AG04450 (cell line): ENCODE results near the gene SHISA9. TPM values are rescaled to one million over a fixed set of nuclear protein-coding genes. Genes with fewer than 3 reads are reported as not detected.

ENCODE experiments used
- CTCF ChIA-PET: fragments of 300-600, 350-600 bp; formaldehyde crosslinking; extraction: SDS; loops from one replicate; lab custom pipeline; 2022; ENCODE audit warnings: antibody characterized with exemption, inconsistent platforms; lab: Charles Lee
- POLR2A ChIA-PET: fragments of 350-600 bp; formaldehyde crosslinking; extraction: SDS; loops from one replicate; lab custom pipeline; 2021; ENCODE audit warnings: antibody characterized with exemption, inconsistent platforms; lab: Yijun Ruan, JAX
- DNase-seq: peaks from one replicate; pipeline ENCODE4 v3.0.0-alpha.2; 2011; ENCODE audit warnings: low read depth, low spot score
- H3K27ac ChIP-seq: one replicate; pipeline ENCODE4 v1.5.1; 2012; ENCODE audit warnings: low read depth, low read length, control low read depth
- H3K27me3 ChIP-seq: one replicate; pipeline ENCODE4 v1.6.0; 2012; ENCODE audit warnings: low read length; ENCODE audit not compliant: control insufficient read depth, insufficient read depth
- H3K4me3 ChIP-seq: 2 replicates; pipeline ENCODE4 v1.5.1; 2011; ENCODE audit warnings: mild to moderate bottlenecking, low read depth, low read length, control low read depth
- H3K9me3 ChIP-seq: 2 replicates; pipeline ENCODE4 v1.5.1; 2012; ENCODE audit warnings: low read length; ENCODE audit not compliant: control insufficient read depth, insufficient read depth
- polyA plus RNA-seq: library from polyadenylated mRNA; depleted of rRNA; stranded (reverse); fragments of >200 nt; gene quantifications from 2 replicates; pipeline ENCODE4 v1.2.3, GENCODE V29; 2011
- TF ChIP-seq, protein P1 (sequence below): IDR thresholded peaks from 2 replicates; pipeline ENCODE4 v1.5.1; 2011; ENCODE audit warnings: low read depth, low read length, control low read depth, inconsistent platforms

SHISA9 gene
- polyA plus RNA-seq, 1 experiment: not detected

DNA sequence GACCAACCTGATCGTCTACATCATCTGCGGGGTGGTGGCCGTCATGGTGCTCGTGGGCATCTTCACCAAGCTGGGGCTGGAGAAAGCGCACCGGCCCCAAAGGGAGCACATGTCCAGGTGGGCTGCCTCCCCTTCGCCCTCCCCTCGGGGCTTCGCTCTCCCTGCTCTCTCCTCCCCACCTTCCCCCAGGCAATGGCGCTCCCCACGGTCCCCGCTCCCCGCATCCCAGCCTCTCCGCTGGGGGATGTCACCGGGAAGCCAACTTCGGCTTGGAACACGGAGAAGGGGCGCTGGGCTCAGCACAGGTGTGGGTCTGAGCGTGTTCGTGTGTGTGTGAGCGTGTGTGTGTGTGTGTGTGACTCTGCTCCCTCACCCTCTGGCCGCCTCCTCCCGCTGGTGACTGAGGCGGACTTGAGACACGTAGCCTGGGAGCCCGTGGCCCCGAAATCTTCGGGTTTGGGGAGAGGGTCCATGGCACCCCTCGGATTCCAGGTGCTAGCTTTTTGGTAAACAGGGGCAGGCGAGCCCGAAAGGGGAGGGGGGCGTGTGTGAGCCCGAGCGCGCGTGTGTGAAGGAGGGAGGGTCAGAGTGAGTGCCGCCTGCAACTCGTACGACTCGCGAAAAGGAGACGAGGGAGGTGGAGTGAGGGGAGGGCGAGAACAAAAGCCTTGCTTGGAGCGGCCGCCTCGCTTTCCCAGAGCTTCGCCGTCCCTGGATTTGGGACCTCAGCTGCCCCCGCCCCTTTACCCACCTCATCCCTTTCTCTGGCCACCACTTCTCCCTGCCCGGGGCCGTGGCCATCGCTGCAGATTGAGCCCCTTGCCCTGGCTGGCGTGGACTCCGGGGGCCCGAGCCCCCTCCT is 1.3 kb downstream of the SHISA9 start:
- Histone ChIP-seq H3K9me3 (peaks cover 4% of the 10 kb centered on the region; the same call in 1 of the 2 replicates), H3K27ac (no peak overlapping the region), H3K4me3 (no peak overlapping the region), H3K27me3 (peaks cover 6% of the 10 kb centered on the region)
- TF ChIP-seq, protein P1, sequence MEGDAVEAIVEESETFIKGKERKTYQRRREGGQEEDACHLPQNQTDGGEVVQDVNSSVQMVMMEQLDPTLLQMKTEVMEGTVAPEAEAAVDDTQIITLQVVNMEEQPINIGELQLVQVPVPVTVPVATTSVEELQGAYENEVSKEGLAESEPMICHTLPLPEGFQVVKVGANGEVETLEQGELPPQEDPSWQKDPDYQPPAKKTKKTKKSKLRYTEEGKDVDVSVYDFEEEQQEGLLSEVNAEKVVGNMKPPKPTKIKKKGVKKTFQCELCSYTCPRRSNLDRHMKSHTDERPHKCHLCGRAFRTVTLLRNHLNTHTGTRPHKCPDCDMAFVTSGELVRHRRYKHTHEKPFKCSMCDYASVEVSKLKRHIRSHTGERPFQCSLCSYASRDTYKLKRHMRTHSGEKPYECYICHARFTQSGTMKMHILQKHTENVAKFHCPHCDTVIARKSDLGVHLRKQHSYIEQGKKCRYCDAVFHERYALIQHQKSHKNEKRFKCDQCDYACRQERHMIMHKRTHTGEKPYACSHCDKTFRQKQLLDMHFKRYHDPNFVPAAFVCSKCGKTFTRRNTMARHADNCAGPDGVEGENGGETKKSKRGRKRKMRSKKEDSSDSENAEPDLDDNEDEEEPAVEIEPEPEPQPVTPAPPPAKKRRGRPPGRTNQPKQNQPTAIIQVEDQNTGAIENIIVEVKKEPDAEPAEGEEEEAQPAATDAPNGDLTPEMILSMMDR: no peak
- no peak for DNase-seq
- POLR2A ChIA-PET: no interaction called here
- CTCF ChIA-PET: no interaction called here

DNA sequence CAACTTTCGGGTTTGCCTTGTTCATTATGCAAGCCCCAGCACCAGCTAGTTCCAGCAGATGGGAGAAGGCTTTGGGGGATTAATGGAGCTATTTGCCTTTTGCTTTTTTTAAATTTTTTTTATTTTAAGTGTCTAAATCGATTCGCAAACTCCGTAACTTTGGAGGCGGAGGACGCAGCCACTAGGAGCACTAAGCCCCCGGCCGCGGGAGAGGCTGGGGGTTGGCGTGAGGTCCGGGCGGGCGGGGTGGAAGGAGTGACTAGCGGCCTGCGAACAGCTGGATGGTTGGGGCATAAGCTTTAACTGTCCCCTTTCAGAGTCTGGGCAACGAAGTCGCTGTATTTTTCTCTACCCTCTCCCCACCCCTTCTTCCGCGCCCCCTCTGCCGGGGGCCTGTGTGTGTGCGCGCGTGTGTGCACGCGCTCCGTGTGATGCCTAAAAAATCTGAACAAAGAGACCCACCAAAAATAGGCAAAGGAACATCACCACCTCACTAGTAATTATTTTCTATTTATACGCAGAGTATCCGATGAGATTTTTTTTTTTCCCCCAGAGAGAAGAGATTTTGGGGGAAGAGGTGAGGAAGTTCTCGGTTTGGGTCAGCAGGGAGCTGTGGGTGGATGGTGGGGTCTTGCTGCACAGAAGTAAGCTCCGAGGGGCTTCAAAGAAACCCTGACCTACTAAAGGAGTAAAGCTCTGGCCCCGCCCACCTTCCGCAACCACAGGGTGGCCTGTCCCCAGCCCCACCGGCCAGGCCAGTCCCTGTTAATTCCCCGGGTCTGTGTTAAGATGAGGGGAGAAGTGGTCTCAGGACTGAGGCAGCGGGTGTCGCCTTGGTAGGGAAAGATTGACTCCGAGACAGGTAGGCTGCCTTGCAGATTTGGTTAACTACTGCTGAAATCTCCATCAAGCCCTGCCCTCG is 2.3 kb downstream of the SHISA9 start:
- Histone ChIP-seq H3K4me3 (no peak overlapping the region), H3K27ac (no peak overlapping the region), H3K27me3 (peaks cover 6% of the 10 kb centered on the region), H3K9me3 (peaks cover 8% of the 10 kb centered on the region; the same call in 1 of the 2 replicates)
- ChIA-PET POLR2A (no interaction called here), CTCF (no interaction called here)
- no peak for DNase-seq
- TF ChIP-seq, protein P1: no peak

DNA sequence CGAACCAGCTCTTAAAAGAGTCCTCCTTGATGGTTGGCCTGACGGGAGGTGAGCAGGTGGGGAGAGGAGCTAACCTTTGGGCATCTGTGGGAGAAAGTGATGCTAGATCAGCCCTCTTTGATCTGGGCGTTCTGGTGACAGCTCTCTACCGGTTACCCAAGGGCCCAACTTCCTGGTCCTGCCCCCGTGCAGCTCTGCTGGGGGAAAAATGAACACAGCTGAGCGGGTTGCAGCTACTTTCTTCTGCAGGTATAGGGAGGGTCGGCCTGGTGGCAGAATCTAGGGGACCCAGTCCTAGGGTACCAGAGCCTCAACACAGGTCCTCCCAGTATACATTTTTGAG is 2.9 kb downstream of the SHISA9 start:
- no peak overlapping the region for H3K27ac ChIP-seq
- ChIA-PET CTCF (no interaction called here), POLR2A (no interaction called here)
- TF ChIP-seq, protein P1: no peak
- peaks cover 6% of the 10 kb centered on the region for H3K27me3 ChIP-seq
- H3K9me3 ChIP-seq: peaks cover 8% of the 10 kb centered on the region; the same call in 1 of the 2 replicates
- H3K4me3 ChIP-seq: no peak overlapping the region
- no peak for DNase-seq

DNA sequence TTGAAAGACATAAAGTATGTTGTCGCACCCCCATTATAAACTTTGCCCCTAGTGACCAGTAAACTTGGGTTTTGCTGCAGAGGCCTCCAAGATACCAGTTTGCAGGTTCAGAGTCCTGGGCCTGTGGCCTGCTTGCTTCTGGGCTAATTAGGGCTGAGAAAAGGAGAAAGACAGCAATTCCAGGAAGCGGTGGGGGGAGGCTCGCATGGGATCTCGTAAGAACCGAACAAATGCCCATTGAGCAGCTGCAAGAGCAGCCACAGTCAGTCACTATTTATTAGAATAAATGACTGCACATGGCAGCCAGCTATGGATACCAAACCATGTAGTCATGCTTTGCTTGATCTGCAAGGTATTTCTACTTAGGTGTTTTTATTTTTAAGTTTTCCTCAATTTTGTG is 4.9 kb downstream of the SHISA9 start:
- DNase-seq: no peak

More for the DNA sequence above, 4.9 kb downstream of the SHISA9 start:
- Histone ChIP-seq H3K4me3 (no peak overlapping the region), H3K27ac (no peak overlapping the region), H3K9me3 (peaks cover 8% of the 10 kb centered on the region; the same call in 1 of the 2 replicates), H3K27me3 (peaks cover 6% of the 10 kb centered on the region)
- ChIA-PET POLR2A (no interaction called here), CTCF (no interaction called here)
- TF ChIP-seq, protein P1: no peak
